Large intestine (tissue), 3 donors: ENCODE measurements around the gene PRDM16. TPM values are rescaled to one million over a fixed set of nuclear protein-coding genes. Genes with fewer than 3 reads are reported as not detected.

Source experiments
- DNase-seq, 2 donors: peaks; one replicate each; pipeline versions ENCODE4 v3.0.0 to v3.0.0-alpha.2; 2013
- H3K27ac ChIP-seq: one replicate; pipeline ENCODE4 v1.5.1; 2013; ENCODE audit warnings: low read length
- H3K27me3 ChIP-seq: 2 replicates; pipeline ENCODE4 v1.6.1; 2013; ENCODE audit warnings: low read length; ENCODE audit not compliant: control insufficient read depth, insufficient read depth
- H3K36me3 ChIP-seq: 2 replicates; pipeline ENCODE4 v1.6.1; 2013; ENCODE audit warnings: low read length; ENCODE audit not compliant: control insufficient read depth, insufficient read depth
- H3K4me1 ChIP-seq: one replicate; pipeline ENCODE4 v1.6.1; 2013; ENCODE audit warnings: low read length; ENCODE audit not compliant: control insufficient read depth, insufficient read depth
- H3K4me3 ChIP-seq: one replicate; pipeline ENCODE4 v1.5.1; 2013; ENCODE audit warnings: low read length
- H3K9me3 ChIP-seq: one replicate; pipeline ENCODE4 v1.6.1; 2013; ENCODE audit warnings: mild to moderate bottlenecking, low read depth, low read length, moderate library complexity; ENCODE audit not compliant: control insufficient read depth
- WGBS: methylation state at CpG from one replicate; pipeline ENCODE4 v1.1.5; 2013; ENCODE audit warnings: low lambda C conversion rate; ENCODE audit not compliant: insufficient coverage; 5-methylcytosine and 5-hydroxymethylcytosine counted together
- polyA plus RNA-seq: library from polyadenylated mRNA; unstranded; fragments of 120-200 nt; gene quantifications from one replicate; pipeline ENCODE4 v1.2.1, GENCODE V29; 2013

PRDM16 gene
- polyA plus RNA-seq, 1 donor = 20.6 TPM

GRCh38 chr1:3463891-3464648 lies 395.1 kb downstream of the PRDM16 start:
- WGBS = no CpG with 5 or more reads among the region's 21 CpGs

GRCh38 chr1:3464649-3465025 lies 395.6 kb downstream of the PRDM16 start:
- Histone ChIP-seq H3K36me3 (peaks cover 50% of the 10 kb centered on the region), H3K27ac (no peak overlapping the region), H3K4me1 (peaks cover 26% of the 10 kb centered on the region), H3K4me3 (no peak overlapping the region), H3K9me3 (no peaks in the 10 kb centered on the region), H3K27me3 (no peaks in the 10 kb centered on the region)
- no CpG with 5 or more reads among the region's 11 CpGs for WGBS
- no peak for DNase-seq

More at GRCh38 chr1:3463891-3464648, 395.1 kb downstream of the PRDM16 start:
- peaks cover 46% of the 10 kb centered on the region for H3K36me3 ChIP-seq
- no peaks in the 10 kb centered on the region for H3K9me3 ChIP-seq
- H3K27me3 ChIP-seq = no peaks in the 10 kb centered on the region
- DNase-seq = no peak
- H3K27ac ChIP-seq = no peak overlapping the region
- peaks cover 32% of the 10 kb centered on the region for H3K4me1 ChIP-seq
- no peak overlapping the region for H3K4me3 ChIP-seq

GRCh38 chr1:3465091-3465934 lies 396.3 kb downstream of the PRDM16 start:
- Histone ChIP-seq H3K27ac (no peak overlapping the region), H3K36me3 (peaks cover 55% of the 10 kb centered on the region), H3K27me3 (no peaks in the 10 kb centered on the region), H3K9me3 (no peaks in the 10 kb centered on the region), H3K4me3 (no peak overlapping the region), H3K4me1 (peaks cover 19% of the 10 kb centered on the region)
- no CpG with 5 or more reads among the region's 28 CpGs for WGBS
- no peak for DNase-seq

- no peak overlapping the region for H3K4me3 ChIP-seq
- no CpG with 5 or more reads among the region's 17 CpGs for WGBS
- no peaks in the 10 kb centered on the region for H3K27me3 ChIP-seq
- no peak overlapping the region for H3K27ac ChIP-seq
- no peaks in the 10 kb centered on the region for H3K9me3 ChIP-seq
- peaks cover 17% of the 10 kb centered on the region for H3K4me1 ChIP-seq
- H3K36me3 ChIP-seq = peaks cover 55% of the 10 kb centered on the region
- DNase-seq = no peak
Measured at GRCh38 chr1:3465935-3466321, 396.9 kb downstream of the PRDM16 start.

GRCh38 chr1:3466366-3467075 lies 397.5 kb downstream of the PRDM16 start:
- no peak for DNase-seq
- Histone ChIP-seq H3K4me1 (peaks cover 17% of the 10 kb centered on the region), H3K27me3 (no peaks in the 10 kb centered on the region), H3K36me3 (peaks cover 55% of the 10 kb centered on the region), H3K4me3 (no peak overlapping the region), H3K9me3 (no peaks in the 10 kb centered on the region), H3K27ac (no peak overlapping the region)
- no CpG with 5 or more reads among the region's 16 CpGs for WGBS

GRCh38 chr1:3467096-3468036 lies 398.4 kb downstream of the PRDM16 start:
- H3K27ac ChIP-seq = no peak overlapping the region
- H3K4me1 ChIP-seq = peaks cover 12% of the 10 kb centered on the region
- H3K9me3 ChIP-seq = no peaks in the 10 kb centered on the region
- H3K4me3 ChIP-seq = no peak overlapping the region
- DNase-seq = no peak
- H3K27me3 ChIP-seq = no peaks in the 10 kb centered on the region
- WGBS = no CpG with 5 or more reads among the region's 35 CpGs
- peaks cover 60% of the 10 kb centered on the region for H3K36me3 ChIP-seq

- WGBS = no CpG with 5 or more reads among the region's 34 CpGs
- Histone ChIP-seq H3K4me3 (no peak overlapping the region), H3K36me3 (peaks cover 59% of the 10 kb centered on the region), H3K27ac (no peak overlapping the region), H3K4me1 (peaks cover 12% of the 10 kb centered on the region), H3K9me3 (no peaks in the 10 kb centered on the region), H3K27me3 (no peaks in the 10 kb centered on the region)
- DNase-seq = no peak
Measured at GRCh38 chr1:3468236-3469103, 399.5 kb downstream of the PRDM16 start.

- Histone ChIP-seq H3K9me3 (no peaks in the 10 kb centered on the region), H3K4me3 (no peak overlapping the region), H3K27me3 (no peaks in the 10 kb centered on the region), H3K36me3 (peaks cover 61% of the 10 kb centered on the region), H3K4me1 (peaks cover 12% of the 10 kb centered on the region), H3K27ac (no peak overlapping the region)
- DNase-seq = no peak
- no CpG with 5 or more reads among the region's 31 CpGs for WGBS
Measured at GRCh38 chr1:3469104-3469848, 400.3 kb downstream of the PRDM16 start.
